Activated T-helper 1 cell treated with Interleukin-2 at 50 U/mL for 16 hours (primary cell): ENCODE data around the gene KDM4D.
"Not testable (repeated sequence)": the region's sequence is repeated elsewhere in the genome, so short reads cannot be mapped to it uniquely, and the experiment has no call there.

Source experiments
- DNase-seq: peaks from one replicate; pipeline ENCODE4 v3.0.0-alpha.2; 2020; ENCODE audit warnings: low read depth

KDM4D gene

GRCh38 chr11:94973099-94973968 lies at the start of gene KDM4D, which contains the start of gene CWC15:
Gene KDM4D, plus strand, starts transcription at chr11:94973709. Its CDS starts 23,664 bp downstream, at chr11:94997373.
Gene CWC15, minus strand, starts transcription at chr11:94973556. Its CDS starts 1,371 bp downstream, at chr11:94972185.
- DNase-seq, result peak; percentile 89

- no peak for DNase-seq
Measured at GRCh38 chr11:94924171-94924572, 49.3 kb upstream of the KDM4D start.

DNA sequence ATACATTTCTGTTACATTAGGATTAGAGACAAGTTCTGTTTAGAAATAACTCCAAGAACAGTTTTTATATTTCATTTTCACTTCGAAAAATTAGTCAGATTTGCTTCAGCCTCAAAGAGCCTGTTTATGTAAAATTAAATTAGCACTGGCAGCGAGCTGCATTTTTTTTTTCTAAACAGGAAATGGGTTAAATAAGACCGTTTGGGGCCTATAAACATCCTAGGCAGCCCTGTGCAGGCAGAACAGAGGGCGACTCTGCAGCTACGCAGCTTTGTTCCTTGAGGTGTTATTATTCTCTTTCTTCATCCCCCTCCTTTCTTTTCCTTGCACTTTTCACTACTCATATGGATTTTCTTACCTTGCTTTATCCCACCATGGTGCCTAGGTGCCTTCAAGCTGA lies 48.9 kb upstream of the KDM4D start:
- DNase-seq, result no peak

GRCh38 chr11:94925422-94926270 lies 47.9 kb upstream of the KDM4D start:
- DNase-seq, result no peak

- DNase-seq, result no peak
Measured at GRCh38 chr11:94926271-94926625, 47.3 kb upstream of the KDM4D start.

- no peak for DNase-seq
Measured at GRCh38 chr11:94926698-94927237, 46.7 kb upstream of the KDM4D start.

GRCh38 chr11:94928117-94928990 lies 45.2 kb upstream of the KDM4D start:
- no peak for DNase-seq

- not testable (repeated sequence) for DNase-seq
Measured at GRCh38 chr11:94932072-94932471, 41.4 kb upstream of the KDM4D start.

DNA sequence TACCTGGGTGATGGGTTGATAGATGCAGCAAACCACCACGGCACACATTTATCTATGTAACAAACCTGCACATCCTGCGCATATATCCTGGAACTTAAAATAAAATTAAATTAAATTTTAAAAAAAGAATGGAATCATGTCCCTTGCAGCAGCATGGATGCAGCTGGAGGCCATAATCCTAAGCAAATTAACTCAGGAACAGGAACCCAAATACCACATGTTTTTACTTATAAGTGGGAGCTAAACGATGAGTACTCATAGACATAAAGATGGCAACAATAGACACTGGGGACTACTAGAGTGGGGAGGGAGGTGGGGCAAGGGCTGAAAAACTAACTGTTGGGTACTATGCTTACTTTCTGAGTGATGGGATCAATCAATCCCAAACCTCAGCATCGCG lies 41.0 kb upstream of the KDM4D start:
- no peak for DNase-seq

GRCh38 chr11:94933223-94934130 lies 40.0 kb upstream of the KDM4D start:
- no peak for DNase-seq

GRCh38 chr11:94934362-94934761 lies 39.1 kb upstream of the KDM4D start:
- DNase-seq, result no peak

GRCh38 chr11:94934846-94935245 lies 38.7 kb upstream of the KDM4D start:
- DNase-seq, result no peak

DNA sequence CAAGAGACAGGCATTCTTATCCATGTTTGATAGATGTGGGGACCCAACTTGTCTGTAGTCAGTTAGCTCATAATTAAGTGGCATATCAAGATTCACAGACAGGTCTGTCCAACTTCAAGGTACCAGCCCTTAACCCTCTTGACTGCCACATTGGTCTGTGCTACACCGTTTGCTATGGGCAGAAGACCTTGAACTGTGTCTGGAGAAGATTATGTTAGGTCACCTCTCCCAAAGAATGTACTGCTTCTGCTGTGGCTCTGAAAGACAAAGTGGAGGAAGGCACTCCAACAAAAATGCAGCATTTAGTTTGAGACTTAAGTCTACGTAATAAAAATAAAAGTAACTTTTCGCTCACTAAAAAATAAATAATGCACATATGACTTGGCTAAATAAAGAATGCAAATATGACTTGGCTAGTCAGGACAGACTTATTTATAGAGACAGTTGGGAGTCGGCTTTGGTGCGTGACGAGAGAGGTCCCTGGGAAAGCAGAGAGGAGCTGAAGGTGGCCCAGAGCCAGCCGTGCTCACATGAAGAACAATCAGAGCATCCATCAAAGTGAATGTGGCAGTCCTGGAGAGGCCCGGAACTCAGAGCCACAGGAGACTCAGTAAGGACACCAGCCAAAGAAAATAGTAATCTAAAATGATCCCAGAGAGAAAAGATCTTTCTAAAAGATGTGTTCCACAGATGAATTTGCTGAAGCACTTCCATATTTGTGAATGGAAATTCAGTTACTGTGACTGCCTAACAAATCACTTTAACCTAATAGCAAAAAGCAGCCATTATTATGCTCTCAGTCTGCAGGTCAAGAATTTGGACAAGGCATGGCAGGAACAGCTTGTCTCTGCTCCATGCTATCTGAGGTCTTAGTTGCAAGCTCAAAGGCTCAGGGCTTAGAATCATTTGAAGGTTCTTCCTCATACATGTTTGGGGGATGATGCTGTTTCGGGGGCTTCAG lies 35.1 kb upstream of the KDM4D start:
- no peak for DNase-seq

GRCh38 chr11:94939346-94939745 lies 34.2 kb upstream of the KDM4D start:
- DNase-seq, result no peak

- no peak for DNase-seq
Measured at GRCh38 chr11:94941131-94941530, 32.4 kb upstream of the KDM4D start.

DNA sequence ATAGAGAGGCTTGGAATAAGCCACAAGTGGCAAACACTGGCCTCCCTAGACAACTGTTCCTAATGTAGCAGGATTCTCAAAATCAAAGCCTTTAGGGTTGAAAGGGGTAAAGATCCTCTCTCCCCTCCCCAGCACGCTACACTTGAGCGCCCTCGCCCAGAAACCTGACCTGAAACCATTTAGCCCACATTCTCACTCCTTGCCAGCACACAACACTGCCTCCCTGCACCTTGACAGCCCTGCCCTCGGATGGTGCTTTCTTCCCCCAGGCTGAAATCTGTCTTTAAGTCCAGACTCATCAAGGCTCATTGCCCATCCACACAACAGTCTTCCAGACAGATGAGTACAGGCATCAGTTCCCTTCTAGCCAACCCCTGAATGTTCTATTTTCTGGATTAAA lies 26.7 kb upstream of the KDM4D start:
- DNase-seq, result no peak

- DNase-seq, result no peak
Measured at GRCh38 chr11:94948070-94948617, 25.4 kb upstream of the KDM4D start.

DNA sequence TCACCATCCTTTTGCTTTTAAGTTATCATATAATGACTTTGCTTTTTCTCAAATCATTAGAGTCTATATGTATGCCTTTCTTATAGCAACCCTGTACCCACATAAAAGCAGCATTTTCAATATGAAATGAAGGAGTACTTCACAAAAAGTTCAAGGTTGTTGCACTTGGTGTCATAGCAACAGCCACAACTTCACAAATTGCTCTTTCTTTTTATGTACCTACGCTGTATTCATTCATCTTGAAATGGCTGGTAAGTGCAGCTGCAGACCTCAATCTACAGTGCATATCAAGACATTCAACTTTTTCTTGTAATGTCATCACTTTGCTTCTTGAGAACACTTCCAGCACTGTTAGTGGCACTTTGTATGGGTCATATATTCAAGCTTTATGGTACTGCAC lies 18.8 kb upstream of the KDM4D start:
- no peak for DNase-seq

DNA sequence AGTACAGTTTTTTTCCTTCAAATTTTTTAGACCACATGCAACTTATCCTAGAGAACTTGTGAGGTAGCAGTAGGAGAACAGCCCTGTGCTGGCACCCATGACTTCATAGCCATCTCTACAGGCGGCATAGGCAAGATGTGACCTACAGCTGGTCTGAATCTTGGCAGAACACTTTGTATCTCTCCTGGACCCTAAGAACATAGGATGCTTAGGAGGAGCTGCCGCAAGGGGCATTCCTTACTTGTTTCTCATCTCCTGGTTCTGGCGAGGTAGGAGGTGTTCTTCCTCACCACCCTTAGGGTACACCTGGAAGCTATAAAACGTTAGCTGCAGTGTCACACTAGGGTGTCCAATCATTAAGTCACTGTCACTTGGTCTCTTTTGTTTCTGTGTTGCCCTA lies 16.5 kb upstream of the KDM4D start:
- no peak for DNase-seq
